Liver (tissue), 3 donors: ENCODE results near the gene CDH23.

Experiments
- ATF3 ChIP-seq: IDR thresholded peaks from 2 replicates; pipeline ENCODE4 v1.6.1; 2016; ENCODE audit warnings: antibody characterized with exemption
- CTCF ChIP-seq: fragments of 150-350 bp; IDR thresholded peaks from 2 replicates; pipeline ENCODE4 v1.5.1; 2017; ENCODE audit warnings: improper control_type of control experiment, low read depth, low read length; ENCODE audit not compliant: missing input control
- EGR1 ChIP-seq, 2 donors: IDR thresholded peaks; 2 replicates each; pipeline ENCODE4 v1.6.1; 2016 to 2018; ENCODE audit warnings: antibody characterized with exemption in 2 of 2, low read depth in 2 of 2
- GABPA ChIP-seq, 2 donors: IDR thresholded peaks in 1 of 2; conservative IDR thresholded peaks in 1 of 2; 2 replicates each; pipeline ENCODE4 v1.6.1; 2016; ENCODE audit warnings: antibody characterized with exemption in 2 of 2, mild to moderate bottlenecking in 1 of 2, moderate library complexity in 1 of 2
- MAX ChIP-seq: IDR thresholded peaks from 2 replicates; pipeline ENCODE4 v1.6.1; 2016; ENCODE audit warnings: antibody characterized with exemption
- SP1 ChIP-seq: IDR thresholded peaks from 2 replicates; pipeline ENCODE4 v1.6.1; 2018; ENCODE audit warnings: antibody characterized with exemption, mild to moderate bottlenecking
- YY1 ChIP-seq: IDR thresholded peaks from 2 replicates; pipeline ENCODE4 v1.6.1; 2016; ENCODE audit warnings: antibody characterized with exemption, mild to moderate bottlenecking
- TF ChIP-seq, protein P1 (sequence below): IDR thresholded peaks from 2 replicates; pipeline ENCODE4 v1.6.1; 2016; ENCODE audit warnings: antibody characterized with exemption
- donor health status: healthy.
- donor health status: healthy.

- TF ChIP-seq, protein P1, sequence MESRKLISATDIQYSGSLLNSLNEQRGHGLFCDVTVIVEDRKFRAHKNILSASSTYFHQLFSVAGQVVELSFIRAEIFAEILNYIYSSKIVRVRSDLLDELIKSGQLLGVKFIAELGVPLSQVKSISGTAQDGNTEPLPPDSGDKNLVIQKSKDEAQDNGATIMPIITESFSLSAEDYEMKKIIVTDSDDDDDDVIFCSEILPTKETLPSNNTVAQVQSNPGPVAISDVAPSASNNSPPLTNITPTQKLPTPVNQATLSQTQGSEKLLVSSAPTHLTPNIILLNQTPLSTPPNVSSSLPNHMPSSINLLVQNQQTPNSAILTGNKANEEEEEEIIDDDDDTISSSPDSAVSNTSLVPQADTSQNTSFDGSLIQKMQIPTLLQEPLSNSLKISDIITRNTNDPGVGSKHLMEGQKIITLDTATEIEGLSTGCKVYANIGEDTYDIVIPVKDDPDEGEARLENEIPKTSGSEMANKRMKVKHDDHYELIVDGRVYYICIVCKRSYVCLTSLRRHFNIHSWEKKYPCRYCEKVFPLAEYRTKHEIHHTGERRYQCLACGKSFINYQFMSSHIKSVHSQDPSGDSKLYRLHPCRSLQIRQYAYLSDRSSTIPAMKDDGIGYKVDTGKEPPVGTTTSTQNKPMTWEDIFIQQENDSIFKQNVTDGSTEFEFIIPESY, result no peak
- no peak for TF ChIP-seq CTCF
- TF ChIP-seq MAX, result no peak
- TF ChIP-seq EGR1 (IDR thresholded peaks at IDR 0.05; ENCODE audit: low read depth in 2 of 2), result no peak
- no peak for TF ChIP-seq ATF3
- TF ChIP-seq SP1, result no peak
- TF ChIP-seq YY1, result no peak
- TF ChIP-seq GABPA (IDR thresholded peaks at IDR 0.05 in 1 of 2, conservative IDR thresholded peaks at IDR 0.05 in 1 of 2), result no peak
Measured at GRCh38 chr10:71635867-71636266, 239.1 kb downstream of the CDH23 start.
